HL-60 (cell line): ENCODE data around the gene PTGDR.

Experiments
- DNase-seq, 2 experiments: peaks; one replicate each; pipeline ENCODE4 v3.0.0-alpha.2; 2010 to 2020; ENCODE audit warnings: low read depth in 1 of 2, low spot score in 1 of 2
- H3K27ac ChIP-seq: fragments of 250-450 bp; sonication (Bioruptor Pico); replicated peaks from 2 replicates; pipeline ENCODE4 v1.5.1; 2020; ENCODE audit warnings: mild to moderate bottlenecking, moderate library complexity
- H3K27me3 ChIP-seq: fragments of 250-450 bp; sonication (Bioruptor Pico); 2 replicates; pipeline ENCODE4 v1.5.1; 2021; ENCODE audit warnings: mild to moderate bottlenecking, moderate library complexity; ENCODE audit not compliant: insufficient read depth, poor library complexity, severe bottlenecking
- H3K4me3 ChIP-seq: replicated peaks from 2 replicates; pipeline ENCODE4 v1.5.1; 2011; ENCODE audit warnings: mild to moderate bottlenecking, control low read depth, low read length; ENCODE audit not compliant: insufficient read depth
- GABPA ChIP-seq: IDR thresholded peaks from 2 replicates; pipeline ENCODE4 v1.6.1; 2012; ENCODE audit warnings: low read depth
- POLR2AphosphoS5 ChIP-seq: IDR thresholded peaks from 2 replicates; pipeline ENCODE4 v1.6.1; 2012; ENCODE audit warnings: low read depth
- SPI1 ChIP-seq: IDR thresholded peaks from 2 replicates; pipeline ENCODE4 v1.6.1; 2012; ENCODE audit warnings: low read depth, mild to moderate bottlenecking, borderline replicate concordance
- TF ChIP-seq, protein P1 (sequence below): IDR thresholded peaks from one replicate; pipeline ENCODE4 v1.5.1; 2011; ENCODE audit warnings: low read length, control low read depth, inconsistent platforms; ENCODE audit not compliant: insufficient read depth
- TF ChIP-seq, protein P2 (sequence below): IDR thresholded peaks from 2 replicates; pipeline ENCODE4 v1.6.1; 2012; ENCODE audit warnings: low read depth; ENCODE audit not compliant: insufficient replicate concordance

Gene PTGDR

DNA sequence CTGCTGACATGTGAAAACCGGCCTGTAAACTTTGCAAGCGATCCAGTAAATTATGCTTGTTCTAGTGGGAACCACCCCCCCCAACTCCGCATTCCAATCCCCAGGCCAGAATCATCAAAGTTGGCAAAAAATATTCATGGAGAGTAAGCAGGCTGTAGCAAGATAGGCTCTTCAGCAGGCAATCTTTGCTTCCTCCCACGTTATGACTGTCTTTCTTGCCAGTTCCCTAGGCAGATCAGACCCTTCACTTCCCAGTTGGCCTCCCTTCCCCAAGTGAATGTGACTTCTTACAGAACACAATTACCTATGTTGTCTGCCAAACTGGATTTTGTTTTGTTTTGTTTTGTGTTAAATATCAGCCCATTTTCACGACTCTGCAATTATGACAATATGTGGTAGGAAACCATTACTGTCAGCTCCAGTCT lies 45.4 kb downstream of the PTGDR start:
- no peaks in the 10 kb centered on the region for H3K27me3 ChIP-seq
- TF ChIP-seq, protein P1, sequence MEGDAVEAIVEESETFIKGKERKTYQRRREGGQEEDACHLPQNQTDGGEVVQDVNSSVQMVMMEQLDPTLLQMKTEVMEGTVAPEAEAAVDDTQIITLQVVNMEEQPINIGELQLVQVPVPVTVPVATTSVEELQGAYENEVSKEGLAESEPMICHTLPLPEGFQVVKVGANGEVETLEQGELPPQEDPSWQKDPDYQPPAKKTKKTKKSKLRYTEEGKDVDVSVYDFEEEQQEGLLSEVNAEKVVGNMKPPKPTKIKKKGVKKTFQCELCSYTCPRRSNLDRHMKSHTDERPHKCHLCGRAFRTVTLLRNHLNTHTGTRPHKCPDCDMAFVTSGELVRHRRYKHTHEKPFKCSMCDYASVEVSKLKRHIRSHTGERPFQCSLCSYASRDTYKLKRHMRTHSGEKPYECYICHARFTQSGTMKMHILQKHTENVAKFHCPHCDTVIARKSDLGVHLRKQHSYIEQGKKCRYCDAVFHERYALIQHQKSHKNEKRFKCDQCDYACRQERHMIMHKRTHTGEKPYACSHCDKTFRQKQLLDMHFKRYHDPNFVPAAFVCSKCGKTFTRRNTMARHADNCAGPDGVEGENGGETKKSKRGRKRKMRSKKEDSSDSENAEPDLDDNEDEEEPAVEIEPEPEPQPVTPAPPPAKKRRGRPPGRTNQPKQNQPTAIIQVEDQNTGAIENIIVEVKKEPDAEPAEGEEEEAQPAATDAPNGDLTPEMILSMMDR: no peak
- peak; percentile 29; the same call in 1 of the 2 replicates for TF ChIP-seq SPI1
- no peak for TF ChIP-seq POLR2AphosphoS5
- TF ChIP-seq GABPA: no peak
- TF ChIP-seq, protein P2, sequence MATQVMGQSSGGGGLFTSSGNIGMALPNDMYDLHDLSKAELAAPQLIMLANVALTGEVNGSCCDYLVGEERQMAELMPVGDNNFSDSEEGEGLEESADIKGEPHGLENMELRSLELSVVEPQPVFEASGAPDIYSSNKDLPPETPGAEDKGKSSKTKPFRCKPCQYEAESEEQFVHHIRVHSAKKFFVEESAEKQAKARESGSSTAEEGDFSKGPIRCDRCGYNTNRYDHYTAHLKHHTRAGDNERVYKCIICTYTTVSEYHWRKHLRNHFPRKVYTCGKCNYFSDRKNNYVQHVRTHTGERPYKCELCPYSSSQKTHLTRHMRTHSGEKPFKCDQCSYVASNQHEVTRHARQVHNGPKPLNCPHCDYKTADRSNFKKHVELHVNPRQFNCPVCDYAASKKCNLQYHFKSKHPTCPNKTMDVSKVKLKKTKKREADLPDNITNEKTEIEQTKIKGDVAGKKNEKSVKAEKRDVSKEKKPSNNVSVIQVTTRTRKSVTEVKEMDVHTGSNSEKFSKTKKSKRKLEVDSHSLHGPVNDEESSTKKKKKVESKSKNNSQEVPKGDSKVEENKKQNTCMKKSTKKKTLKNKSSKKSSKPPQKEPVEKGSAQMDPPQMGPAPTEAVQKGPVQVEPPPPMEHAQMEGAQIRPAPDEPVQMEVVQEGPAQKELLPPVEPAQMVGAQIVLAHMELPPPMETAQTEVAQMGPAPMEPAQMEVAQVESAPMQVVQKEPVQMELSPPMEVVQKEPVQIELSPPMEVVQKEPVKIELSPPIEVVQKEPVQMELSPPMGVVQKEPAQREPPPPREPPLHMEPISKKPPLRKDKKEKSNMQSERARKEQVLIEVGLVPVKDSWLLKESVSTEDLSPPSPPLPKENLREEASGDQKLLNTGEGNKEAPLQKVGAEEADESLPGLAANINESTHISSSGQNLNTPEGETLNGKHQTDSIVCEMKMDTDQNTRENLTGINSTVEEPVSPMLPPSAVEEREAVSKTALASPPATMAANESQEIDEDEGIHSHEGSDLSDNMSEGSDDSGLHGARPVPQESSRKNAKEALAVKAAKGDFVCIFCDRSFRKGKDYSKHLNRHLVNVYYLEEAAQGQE: no peak
- H3K4me3 ChIP-seq: peak overlapping the region; percentile 73
- DNase-seq: peak in 1 of 2 experiments; percentile 51
- H3K27ac ChIP-seq: peak overlapping the region; percentile 85

DNA sequence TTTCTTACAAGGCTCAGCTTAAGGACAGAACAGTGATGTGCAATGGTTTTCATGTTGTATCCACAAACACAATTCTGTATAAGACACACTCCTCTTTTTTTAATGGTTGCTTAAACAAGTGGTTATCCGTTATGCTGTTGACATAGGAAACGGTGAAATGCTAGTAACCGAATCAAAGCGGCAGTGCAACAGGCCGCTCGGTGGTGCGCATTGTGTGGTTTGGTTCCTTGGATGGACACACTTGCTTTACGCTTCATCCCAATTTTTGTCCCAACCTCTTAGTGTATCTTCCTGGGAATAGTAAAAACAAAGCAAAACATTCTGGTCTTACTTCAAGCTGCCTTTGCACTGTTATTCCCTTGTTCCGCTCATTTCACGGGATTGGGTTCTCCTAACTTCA lies 46.0 kb downstream of the PTGDR start:
- peak overlapping the region; percentile 73 for H3K4me3 ChIP-seq
- DNase-seq: peak in 1 of 2 experiments; percentile 57
- H3K27me3 ChIP-seq: no peaks in the 10 kb centered on the region
- H3K27ac ChIP-seq: peak overlapping the region; percentile 85
- TF ChIP-seq, protein P2: no peak
- TF ChIP-seq POLR2AphosphoS5 (no peak), SPI1 (no peak), GABPA (no peak)
- TF ChIP-seq, protein P1: no peak

DNA sequence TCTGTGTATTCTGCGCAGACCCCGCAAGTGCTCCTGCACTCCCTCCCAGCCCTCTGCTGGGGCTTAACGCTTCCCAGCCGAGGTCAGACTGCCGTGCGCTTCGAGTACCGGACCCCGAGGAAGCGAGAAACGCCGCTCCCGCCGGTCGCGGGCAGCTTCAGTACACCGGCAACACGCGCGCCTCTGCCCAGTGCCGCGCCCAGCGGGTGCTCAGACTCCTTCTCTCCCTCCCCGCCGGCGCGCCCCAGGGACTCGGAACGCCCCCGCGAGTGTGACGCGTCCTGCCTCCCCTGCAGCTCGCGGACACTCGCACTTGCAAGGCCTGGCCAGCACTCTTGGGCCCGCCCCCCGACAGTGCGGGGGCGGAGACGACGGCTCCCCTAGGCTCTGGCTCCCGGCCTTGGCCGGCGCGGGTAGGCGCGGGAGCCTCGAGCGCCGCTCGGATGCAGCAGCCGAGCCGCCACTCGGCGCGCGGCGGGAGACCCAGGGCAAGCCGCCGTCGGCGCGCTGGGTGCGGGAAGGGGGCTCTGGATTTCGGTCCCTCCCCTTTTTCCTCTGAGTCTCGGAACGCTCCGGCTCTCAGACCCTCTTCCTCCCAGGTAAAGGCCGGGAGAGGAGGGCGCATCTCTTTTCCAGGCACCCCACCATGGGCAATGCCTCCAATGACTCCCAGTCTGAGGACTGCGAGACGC lies 46.6 kb downstream of the PTGDR start, which contains the start of gene PTGER2:
TSS of gene PTGER2 (plus strand) at position 410 of the 692 bp plus-strand sequence. CDS start at position 647, 237 bp downstream.
- peak; percentile 87 to 92 for DNase-seq
- Histone ChIP-seq H3K27ac (peak within 1 kb of the TSS; percentile 85), H3K27me3 (no peaks in the 10 kb centered on the region), H3K4me3 (peak within 1 kb of the TSS; percentile 73)
- TF ChIP-seq, protein P1: no peak
- no peak for TF ChIP-seq SPI1
- no peak; the same call in 1 of the 2 replicates for TF ChIP-seq POLR2AphosphoS5
- no peak for TF ChIP-seq GABPA
- TF ChIP-seq, protein P2: no peak
